ENCODE measurements around the gene RYR2.

RYR2 gene

DNA sequence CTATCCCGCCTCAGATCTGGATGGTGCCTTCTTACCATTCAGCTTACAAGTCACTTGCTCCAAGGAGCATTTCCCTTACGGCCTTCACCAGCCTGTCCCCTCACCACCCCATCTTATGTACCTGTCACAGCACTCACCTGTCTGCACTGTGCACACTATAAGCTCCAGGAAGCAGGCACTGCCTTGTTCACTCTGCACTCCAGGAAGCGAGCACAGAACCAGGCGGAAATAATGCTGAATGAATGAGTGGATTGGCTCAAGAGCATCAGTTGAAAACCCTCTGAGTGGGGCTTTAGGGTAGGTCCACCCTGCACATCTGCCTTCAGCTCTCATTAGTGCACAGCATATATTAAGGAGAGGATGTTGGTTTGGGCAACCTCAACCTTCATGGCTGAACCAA lies 8.9 kb upstream of the RYR2 start:
- TF ChIP-seq, protein P1, sequence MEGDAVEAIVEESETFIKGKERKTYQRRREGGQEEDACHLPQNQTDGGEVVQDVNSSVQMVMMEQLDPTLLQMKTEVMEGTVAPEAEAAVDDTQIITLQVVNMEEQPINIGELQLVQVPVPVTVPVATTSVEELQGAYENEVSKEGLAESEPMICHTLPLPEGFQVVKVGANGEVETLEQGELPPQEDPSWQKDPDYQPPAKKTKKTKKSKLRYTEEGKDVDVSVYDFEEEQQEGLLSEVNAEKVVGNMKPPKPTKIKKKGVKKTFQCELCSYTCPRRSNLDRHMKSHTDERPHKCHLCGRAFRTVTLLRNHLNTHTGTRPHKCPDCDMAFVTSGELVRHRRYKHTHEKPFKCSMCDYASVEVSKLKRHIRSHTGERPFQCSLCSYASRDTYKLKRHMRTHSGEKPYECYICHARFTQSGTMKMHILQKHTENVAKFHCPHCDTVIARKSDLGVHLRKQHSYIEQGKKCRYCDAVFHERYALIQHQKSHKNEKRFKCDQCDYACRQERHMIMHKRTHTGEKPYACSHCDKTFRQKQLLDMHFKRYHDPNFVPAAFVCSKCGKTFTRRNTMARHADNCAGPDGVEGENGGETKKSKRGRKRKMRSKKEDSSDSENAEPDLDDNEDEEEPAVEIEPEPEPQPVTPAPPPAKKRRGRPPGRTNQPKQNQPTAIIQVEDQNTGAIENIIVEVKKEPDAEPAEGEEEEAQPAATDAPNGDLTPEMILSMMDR (IDR thresholded peaks at IDR 0.05), result no peak
- no peak for DNase-seq
- H3K36me3 Mint-ChIP-seq (ENCODE audit: low read depth), result no peaks in the 10 kb centered on the region
- H3K4me3 Mint-ChIP-seq, result no peak overlapping the region
- H3K27ac Mint-ChIP-seq, result no peak overlapping the region
- peaks cover 9% of the 10 kb centered on the region for H3K4me1 Mint-ChIP-seq
- no peaks in the 10 kb centered on the region for H3K9me3 Mint-ChIP-seq
- peaks cover 29% of the 10 kb centered on the region for H3K27me3 Mint-ChIP-seq (ENCODE audit: low read depth, poor library complexity)

DNA sequence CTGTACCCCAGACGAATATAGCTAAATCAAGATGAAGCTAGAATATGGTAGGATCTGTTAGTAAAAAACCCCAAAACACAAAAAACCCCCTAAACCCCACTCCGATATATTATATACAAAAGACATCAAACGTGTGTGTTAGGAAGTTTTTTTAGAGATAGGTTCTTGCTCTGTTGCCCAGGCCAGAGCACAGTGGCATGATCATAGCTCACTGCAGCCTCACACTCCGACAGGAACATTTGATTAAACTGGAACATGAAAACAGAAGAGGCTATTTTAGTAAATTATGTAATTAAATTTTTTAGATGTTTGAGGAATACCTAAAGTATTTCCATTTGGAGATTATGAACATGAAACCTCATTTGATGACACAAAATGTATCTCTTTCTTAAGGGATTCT lies 8.2 kb upstream of the RYR2 start:
- no peaks in the 10 kb centered on the region for H3K36me3 Mint-ChIP-seq (ENCODE audit: low read depth)
- H3K9me3 Mint-ChIP-seq, result no peaks in the 10 kb centered on the region
- TF ChIP-seq, protein P1 (IDR thresholded peaks at IDR 0.05), result no peak
- peaks cover 9% of the 10 kb centered on the region for H3K4me1 Mint-ChIP-seq
- H3K27me3 Mint-ChIP-seq (ENCODE audit: low read depth, poor library complexity), result peaks cover 29% of the 10 kb centered on the region
- no peak overlapping the region for H3K27ac Mint-ChIP-seq
- no peak for DNase-seq
- no peak overlapping the region for H3K4me3 Mint-ChIP-seq

DNA sequence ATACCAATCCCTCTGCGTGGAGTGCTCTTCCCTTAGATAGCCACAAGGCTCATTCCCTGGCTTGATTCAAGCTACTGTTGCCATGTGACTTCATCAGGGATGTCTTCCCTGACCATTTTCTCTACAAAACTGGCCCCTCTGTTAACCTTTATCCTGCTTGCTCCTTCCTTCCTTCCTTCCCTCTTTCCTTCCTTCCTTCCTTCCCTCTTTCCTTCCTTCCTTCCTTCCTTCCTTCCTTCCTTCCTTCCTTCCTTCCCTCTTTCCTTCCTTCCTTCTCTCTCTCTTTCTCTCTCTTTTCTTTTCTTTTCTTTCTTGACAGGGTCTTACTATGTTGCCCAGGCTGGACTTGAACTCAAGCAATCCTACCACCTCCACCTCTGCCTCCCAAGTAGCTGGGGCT lies 6.2 kb upstream of the RYR2 start:
- no peak for DNase-seq
- H3K27ac Mint-ChIP-seq, result no peak overlapping the region
- H3K4me1 Mint-ChIP-seq, result peaks cover 6% of the 10 kb centered on the region
- no peaks in the 10 kb centered on the region for H3K36me3 Mint-ChIP-seq (ENCODE audit: low read depth)
- TF ChIP-seq, protein P1 (IDR thresholded peaks at IDR 0.05), result no peak
- H3K9me3 Mint-ChIP-seq, result no peaks in the 10 kb centered on the region
- peaks cover 30% of the 10 kb centered on the region for H3K27me3 Mint-ChIP-seq (ENCODE audit: low read depth, poor library complexity)
- no peak overlapping the region for H3K4me3 Mint-ChIP-seq

DNA sequence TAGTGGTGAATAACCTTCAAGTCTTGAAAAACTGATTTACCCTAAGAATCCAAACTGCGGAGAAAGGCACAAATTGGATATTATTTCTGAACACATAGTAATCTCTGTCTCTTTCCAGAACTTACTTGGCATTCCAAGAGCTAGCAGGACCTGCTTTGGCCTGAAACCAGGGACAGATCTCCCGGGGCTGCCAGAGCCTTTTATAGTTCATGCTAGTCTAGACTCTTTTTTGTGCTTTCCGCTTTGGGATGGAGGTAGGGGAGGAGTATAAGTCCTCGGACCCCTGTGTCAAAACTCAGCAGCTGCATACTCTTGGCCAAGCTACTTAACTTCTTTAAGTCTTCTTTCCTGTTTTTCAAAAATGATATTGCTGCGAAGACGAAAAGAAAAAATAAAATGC lies 3.8 kb upstream of the RYR2 start:
- peaks cover 7% of the 10 kb centered on the region for H3K4me1 Mint-ChIP-seq
- no peaks in the 10 kb centered on the region for H3K9me3 Mint-ChIP-seq
- TF ChIP-seq, protein P1 (IDR thresholded peaks at IDR 0.05), result no peak
- no peak overlapping the region for H3K27ac Mint-ChIP-seq
- H3K27me3 Mint-ChIP-seq (ENCODE audit: low read depth, poor library complexity), result peaks cover 23% of the 10 kb centered on the region
- H3K4me3 Mint-ChIP-seq, result no peak overlapping the region
- H3K36me3 Mint-ChIP-seq (ENCODE audit: low read depth), result no peaks in the 10 kb centered on the region
- DNase-seq, result no peak

DNA sequence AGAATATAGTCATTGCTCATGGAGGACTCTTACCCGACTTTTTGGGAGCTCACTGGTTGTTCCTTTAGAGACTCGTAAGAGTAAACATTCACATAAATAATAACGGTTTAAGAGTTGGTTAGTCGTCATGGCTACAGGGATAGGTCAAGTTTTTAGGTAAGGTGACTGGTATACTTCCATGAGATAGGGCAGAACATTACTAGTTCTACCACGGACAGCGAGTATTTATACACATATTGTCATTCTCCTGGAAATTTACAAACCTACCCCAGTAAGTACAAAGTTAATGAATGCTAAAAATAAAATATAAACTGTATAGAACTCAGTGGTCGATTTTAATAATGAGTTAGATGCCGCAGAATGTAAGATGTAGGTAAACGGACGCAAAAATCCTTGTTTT lies 1.2 kb upstream of the RYR2 start:
- H3K36me3 Mint-ChIP-seq (ENCODE audit: low read depth), result no peaks in the 10 kb centered on the region
- H3K9me3 Mint-ChIP-seq, result no peaks in the 10 kb centered on the region
- no peak overlapping the region for H3K27ac Mint-ChIP-seq
- peaks cover 13% of the 10 kb centered on the region for H3K4me1 Mint-ChIP-seq
- peaks cover 18% of the 10 kb centered on the region for H3K27me3 Mint-ChIP-seq (ENCODE audit: low read depth, poor library complexity)
- TF ChIP-seq, protein P1 (IDR thresholded peaks at IDR 0.05), result no peak
- DNase-seq, result no peak
- no peak overlapping the region for H3K4me3 Mint-ChIP-seq

DNA sequence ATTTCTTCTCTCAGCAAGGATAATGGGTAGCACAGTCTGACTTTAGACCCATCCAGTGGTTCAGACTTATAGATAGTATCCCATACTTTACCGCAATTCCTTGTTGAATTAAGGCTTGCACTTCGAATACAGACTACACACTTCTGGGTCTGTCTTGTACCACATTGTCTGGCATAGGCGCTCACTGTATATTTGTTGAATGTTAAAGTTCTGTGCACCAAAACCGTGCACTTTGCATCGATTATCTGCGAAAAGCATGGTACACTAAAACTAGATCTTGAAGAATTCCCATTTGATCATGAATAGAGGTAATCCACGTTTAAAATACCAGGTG lies 556 bp upstream of the RYR2 start:
- H3K27ac Mint-ChIP-seq, result no peak overlapping the region
- H3K4me1 Mint-ChIP-seq, result peaks cover 13% of the 10 kb centered on the region

More for the DNA sequence above, 556 bp upstream of the RYR2 start:
- no peaks in the 10 kb centered on the region for H3K9me3 Mint-ChIP-seq
- H3K4me3 Mint-ChIP-seq, result peak overlapping the region; percentile 84
- TF ChIP-seq, protein P1 (IDR thresholded peaks at IDR 0.05), result no peak
- peaks cover 18% of the 10 kb centered on the region for H3K27me3 Mint-ChIP-seq (ENCODE audit: low read depth, poor library complexity)
- no peaks in the 10 kb centered on the region for H3K36me3 Mint-ChIP-seq (ENCODE audit: low read depth)
- DNase-seq, result no peak

Measured in nephron progenitor cell (in vitro differentiated cells).